Subcutaneous adipose tissue (tissue), 4 donors: ENCODE measurements around the gene C3orf33. TPM values are rescaled to one million over a fixed set of nuclear protein-coding genes. Genes with fewer than 3 reads are reported as not detected.

Source experiments
- CTCF ChIP-seq: fragments of 450-650 bp; IDR thresholded peaks from one replicate; pipeline ENCODE4 v1.5.1; 2016; ENCODE audit warnings: low read depth, mild to moderate bottlenecking, control low read depth, antibody characterized with exemption, moderate library complexity
- total RNA-seq, 4 donors: library from RNA; depleted of rRNA; stranded (reverse); fragments of >200 nt; gene quantifications; one replicate each; pipeline ENCODE4 v1.1.0, GENCODE V29; 2016

C3orf33 gene
- total RNA-seq, 4 donors from 2014 or later: 2.6 to 3.4 (median 2.9) TPM; not detected in 1

GRCh38 chr3:155772801-155773200, 33.3 kb downstream of the C3orf33 start:
- no peak for TF ChIP-seq CTCF

GRCh38 chr3:155771126-155771525, 35.0 kb downstream of the C3orf33 start:
- no peak for TF ChIP-seq CTCF

GRCh38 chr3:155766206-155766605, 39.9 kb downstream of the C3orf33 start:
- no peak for TF ChIP-seq CTCF

- TF ChIP-seq CTCF: no peak
Observed at GRCh38 chr3:155763870-155764463, 42.1 kb downstream of the C3orf33 start.

GRCh38 chr3:155760653-155761052, 45.4 kb downstream of the C3orf33 start:
- no peak for TF ChIP-seq CTCF

- TF ChIP-seq CTCF: no peak
Observed at GRCh38 chr3:155757577-155757976, 48.5 kb downstream of the C3orf33 start.

- TF ChIP-seq CTCF: no peak
Observed at GRCh38 chr3:155753038-155753639, 52.9 kb downstream of the C3orf33 start.
